ENCODE data around the gene GPR15LG.
"Not testable (repeated sequence)": the region's sequence is repeated elsewhere in the genome, so short reads cannot be mapped to it uniquely, and the experiment has no call there.

GPR15LG gene

GRCh38 chr10:84179059-84179710, 5.6 kb downstream of the GPR15LG start:
- no peak overlapping the region for H3K4me3 ChIP-seq (replicated peaks in 1 of 2; ENCODE audit: low read depth in 2 of 2, low read length in 2 of 2)
- DNase-seq (ENCODE audit: low read depth in 2 of 2) = peak; percentile 21 to 48
- TF ChIP-seq CTCF (IDR thresholded peaks at IDR 0.05; ENCODE audit: low read depth, low read length) = no peak

- not testable (repeated sequence) for H3K4me3 ChIP-seq (replicated peaks in 1 of 2; ENCODE audit: low read depth in 2 of 2, low read length in 2 of 2); DNase-seq (ENCODE audit: low read depth in 2 of 2)
Observed at GRCh38 chr10:84180386-84180785, 6.8 kb downstream of the GPR15LG start.

DNA sequence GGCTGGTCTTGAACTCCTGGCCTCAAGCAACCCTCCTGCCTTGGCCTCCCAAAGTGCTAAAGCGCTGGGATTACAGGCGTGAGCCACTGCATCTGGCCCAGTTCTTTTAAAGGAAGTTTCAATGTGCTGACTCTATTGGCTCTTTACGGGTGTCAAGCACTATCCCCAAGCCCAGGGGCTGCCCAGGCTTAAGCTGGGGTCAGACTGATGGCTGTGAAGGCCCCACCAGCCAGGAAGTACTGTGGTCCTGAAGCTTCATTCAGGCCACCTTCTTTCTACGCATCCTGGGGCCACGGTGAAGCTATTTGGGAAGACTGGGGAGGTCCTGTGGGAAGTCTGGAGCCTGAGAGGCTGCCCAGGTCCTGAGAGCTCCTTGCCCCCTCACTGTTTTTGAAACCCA, 8.0 kb downstream of the GPR15LG start:
- DNase-seq (ENCODE audit: low read depth in 2 of 2) = no peak
- TF ChIP-seq CTCF (IDR thresholded peaks at IDR 0.05; ENCODE audit: low read depth, low read length) = no peak
- no peak overlapping the region for H3K4me3 ChIP-seq (replicated peaks in 1 of 2; ENCODE audit: low read depth in 2 of 2, low read length in 2 of 2)

GRCh38 chr10:84184517-84184916, 10.9 kb downstream of the GPR15LG start:
- no peak for TF ChIP-seq CTCF (IDR thresholded peaks at IDR 0.05; ENCODE audit: low read depth, low read length)

DNA sequence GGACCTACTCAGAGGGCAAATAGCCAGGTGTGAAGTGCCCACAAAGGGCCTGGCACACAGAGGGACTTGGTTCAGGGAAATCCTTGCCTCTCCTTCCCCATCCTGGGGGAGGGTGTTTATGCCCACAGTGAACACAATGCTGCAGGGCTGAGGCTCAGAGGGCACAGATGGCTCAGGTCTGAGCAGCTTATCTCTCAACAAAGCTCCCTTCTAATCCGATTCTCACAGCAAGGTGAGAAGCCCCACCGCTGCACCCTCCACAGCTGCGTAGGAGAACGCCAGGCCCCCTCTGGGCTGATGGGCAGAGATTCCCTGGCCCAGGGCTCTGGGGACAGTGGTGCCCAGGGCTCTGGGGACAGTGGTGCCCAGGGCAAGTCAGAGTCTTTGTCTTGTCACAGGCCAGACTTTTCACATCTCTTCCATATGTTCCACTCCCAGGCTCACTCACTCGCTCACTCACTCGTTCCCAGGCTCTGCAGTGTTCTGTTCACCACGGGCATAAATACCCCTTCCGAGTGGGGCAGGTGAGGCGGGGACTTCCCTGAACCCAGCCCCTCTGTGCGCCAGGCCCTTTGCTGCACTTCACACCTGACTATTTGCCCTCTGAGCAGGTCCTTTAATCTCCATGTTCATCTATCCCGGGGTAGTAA, 12.1 kb downstream of the GPR15LG start:
- no peak overlapping the region for H3K4me3 ChIP-seq (replicated peaks in 1 of 2; ENCODE audit: low read depth in 2 of 2, low read length in 2 of 2)
- no peak for TF ChIP-seq CTCF (IDR thresholded peaks at IDR 0.05; ENCODE audit: low read depth, low read length)
- DNase-seq (ENCODE audit: low read depth in 2 of 2) = no peak

More at GRCh38 chr10:84184517-84184916, 10.9 kb downstream of the GPR15LG start:
- no peak for DNase-seq (ENCODE audit: low read depth in 2 of 2)
- no peak overlapping the region for H3K4me3 ChIP-seq (replicated peaks in 1 of 2; ENCODE audit: low read depth in 2 of 2, low read length in 2 of 2)

GRCh38 chr10:84188815-84189214, 15.2 kb downstream of the GPR15LG start:
- no peak for DNase-seq (ENCODE audit: low read depth in 2 of 2)
- no peak for TF ChIP-seq CTCF (IDR thresholded peaks at IDR 0.05; ENCODE audit: low read depth, low read length)
- no peak overlapping the region for H3K4me3 ChIP-seq (replicated peaks in 1 of 2; ENCODE audit: low read depth in 2 of 2, low read length in 2 of 2)

DNA sequence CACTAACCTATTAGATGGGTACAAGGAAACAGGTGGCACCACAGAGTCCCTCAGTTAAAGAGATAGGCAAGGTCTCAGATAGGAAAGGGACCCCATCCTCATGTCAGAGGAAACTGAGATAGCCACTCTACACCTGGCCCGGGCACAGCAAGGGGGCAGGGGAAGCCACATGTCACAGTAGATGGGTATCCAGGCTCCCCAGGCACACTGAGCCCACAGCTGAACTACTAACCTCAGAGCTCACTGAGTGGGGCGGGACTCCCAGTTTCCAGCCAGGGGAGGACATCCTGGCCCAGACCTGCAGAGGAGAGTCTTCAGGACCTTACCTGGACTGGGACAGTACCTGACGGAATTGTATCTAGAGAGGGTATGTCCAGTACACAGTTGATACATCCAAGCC, 17.0 kb downstream of the GPR15LG start:
- TF ChIP-seq CTCF (IDR thresholded peaks at IDR 0.05; ENCODE audit: low read depth, low read length) = no peak
- no peak for DNase-seq (ENCODE audit: low read depth in 2 of 2)
- no peak overlapping the region for H3K4me3 ChIP-seq (replicated peaks in 1 of 2; ENCODE audit: low read depth in 2 of 2, low read length in 2 of 2)

Data from cardiac fibroblast (primary cell).